HEK293T (cell line): Measurements from ENCODE around the gene ROR1.

Experiments
- ELF4 ChIP-seq: fragments of 450-650 bp; IDR thresholded peaks from 2 replicates; pipeline ENCODE4 v1.6.1; 2017; ENCODE audit warnings: antibody characterized with exemption
- FOXK2 ChIP-seq: fragments of 450-650 bp; IDR thresholded peaks from 2 replicates; pipeline ENCODE4 v1.6.1; 2016; ENCODE audit warnings: mild to moderate bottlenecking
- FOXM1 ChIP-seq: fragments of 450-650 bp; IDR thresholded peaks from 2 replicates; pipeline ENCODE4 v1.6.1; 2017; ENCODE audit warnings: mild to moderate bottlenecking, borderline replicate concordance
- SUZ12 ChIP-seq: fragments of 450-650 bp; IDR thresholded peaks from 2 replicates; pipeline ENCODE4 v1.6.1; 2016; ENCODE audit warnings: mild to moderate bottlenecking
- ZNF384 ChIP-seq: fragments of 450-650 bp; IDR thresholded peaks from 2 replicates; pipeline ENCODE4 v1.6.1; 2016
- TF ChIP-seq, protein P1 (sequence below): fragments of 450-650 bp; IDR thresholded peaks from 2 replicates; pipeline ENCODE4 v1.6.1; 2016

DNA sequence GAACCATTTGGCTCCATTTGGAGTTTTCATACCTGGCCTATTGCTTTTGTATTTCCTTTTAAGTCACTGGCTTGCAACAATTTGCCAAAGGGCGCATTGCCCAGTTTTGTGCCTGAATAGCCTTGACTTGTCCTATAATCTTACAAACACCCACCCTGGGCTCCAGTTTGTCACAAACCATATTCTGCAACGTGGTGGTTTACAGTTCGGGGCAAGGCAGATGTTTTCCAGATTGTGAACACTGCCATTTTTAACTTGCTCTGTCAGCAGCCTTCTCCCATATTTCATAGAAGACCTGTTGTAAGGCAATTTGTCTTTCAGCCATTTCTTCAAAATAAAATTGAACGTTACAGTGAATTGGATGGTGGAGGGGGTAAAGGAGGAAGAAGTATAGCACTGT lies 376.4 kb downstream of the ROR1 start:
- TF ChIP-seq ELF4 (no peak), FOXK2 (no peak), SUZ12 (no peak), FOXM1 (no peak), ZNF384 (no peak)
- TF ChIP-seq, protein P1, sequence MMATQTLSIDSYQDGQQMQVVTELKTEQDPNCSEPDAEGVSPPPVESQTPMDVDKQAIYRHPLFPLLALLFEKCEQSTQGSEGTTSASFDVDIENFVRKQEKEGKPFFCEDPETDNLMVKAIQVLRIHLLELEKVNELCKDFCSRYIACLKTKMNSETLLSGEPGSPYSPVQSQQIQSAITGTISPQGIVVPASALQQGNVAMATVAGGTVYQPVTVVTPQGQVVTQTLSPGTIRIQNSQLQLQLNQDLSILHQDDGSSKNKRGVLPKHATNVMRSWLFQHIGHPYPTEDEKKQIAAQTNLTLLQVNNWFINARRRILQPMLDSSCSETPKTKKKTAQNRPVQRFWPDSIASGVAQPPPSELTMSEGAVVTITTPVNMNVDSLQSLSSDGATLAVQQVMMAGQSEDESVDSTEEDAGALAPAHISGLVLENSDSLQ = no peak
